Measurements from ENCODE around the gene PSMC6. TPM values are rescaled to one million over a fixed set of nuclear protein-coding genes. Genes with fewer than 3 reads are reported as not detected.

Gene PSMC6
- total and polyA plus RNA-seq, 2 of the 13 experiments (the other 11 are each of a cell fraction or from before 2014, with no cell fraction given): 90.0 to 210 TPM

DNA sequence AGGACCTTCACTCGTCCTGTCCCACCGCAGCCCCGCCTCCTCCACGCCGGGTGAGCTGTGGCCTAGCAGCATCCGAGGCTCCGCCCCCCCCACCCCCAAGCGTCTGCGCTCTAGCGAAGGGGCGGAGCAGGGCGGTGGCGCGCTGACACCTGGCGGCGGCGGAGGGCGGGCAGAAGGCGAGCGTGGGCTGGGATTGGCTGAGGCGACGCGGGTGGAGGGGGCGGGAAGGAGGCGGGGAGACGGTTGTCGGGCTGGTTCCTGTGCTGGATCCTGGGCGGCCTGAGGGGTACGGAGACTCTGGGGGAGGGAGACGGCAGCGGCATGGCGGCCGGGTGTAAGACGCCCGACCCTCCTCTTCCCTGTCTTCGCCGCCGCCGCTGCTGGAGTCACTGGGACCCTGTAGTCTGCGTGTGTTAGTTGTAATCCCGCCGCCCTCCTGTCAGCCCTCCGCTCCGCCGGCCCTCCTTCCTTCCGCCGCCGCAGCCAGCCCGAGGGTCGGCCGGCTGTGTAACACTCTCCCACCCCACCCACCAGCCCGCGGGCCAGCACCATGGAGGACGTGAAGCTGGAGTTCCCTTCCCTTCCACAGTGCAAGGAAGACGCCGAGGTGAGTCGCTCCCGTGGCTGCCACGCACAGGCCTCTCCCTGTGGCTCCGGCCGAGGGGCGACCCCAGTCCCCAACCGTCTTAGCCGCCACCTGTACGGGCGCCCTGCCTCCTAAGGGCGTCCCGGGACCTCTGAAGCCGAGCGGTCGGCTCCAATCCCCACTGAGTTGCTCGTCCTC, 23.1 kb downstream of the PSMC6 start, which contains the start of gene STYX (continued):
- TF ChIP-seq ZBED4 (CRISPR knock-in tag; IDR thresholded peaks at IDR 0.05; ENCODE audit: borderline replicate concordance) (no peak), ZNF577 (CRISPR knock-in tag; IDR thresholded peaks at IDR 0.05; ENCODE audit: borderline replicate concordance, low read depth) (no peak), RELA (CRISPR knock-in tag; IDR thresholded peaks at IDR 0.05) (no peak), ZNF770 (CRISPR knock-in tag; IDR thresholded peaks at IDR 0.05) (no peak), ARID2 (CRISPR knock-in tag; IDR thresholded peaks at IDR 0.05; ENCODE audit: borderline replicate concordance) (no peak), CERS6 (CRISPR knock-in tag; IDR thresholded peaks at IDR 0.05) (no peak), ADNP (CRISPR knock-in tag; IDR thresholded peaks at IDR 0.05) (no peak), ZNF547 (CRISPR knock-in tag; IDR thresholded peaks at IDR 0.05) (0 out of 2 replicates have a peak, but pooled peaks have one; percentile 26), MNT (IDR thresholded peaks at IDR 0.05) (peak; percentile 55), TCF7 (IDR thresholded peaks at IDR 0.05; ENCODE audit: low read depth) (no peak), ZNF367 (CRISPR knock-in tag; IDR thresholded peaks at IDR 0.05; ENCODE audit: borderline replicate concordance) (0 out of 2 replicates have a peak, but pooled peaks have one; percentile 34), ZC3H13 (CRISPR knock-in tag; IDR thresholded peaks at IDR 0.05) (peak; percentile 85; the same call in 1 of the 2 replicates), ZNF724P (CRISPR knock-in tag; IDR thresholded peaks at IDR 0.05; ENCODE audit: borderline replicate concordance) (no peak), SALL1 (CRISPR knock-in tag; IDR thresholded peaks at IDR 0.05) (peak; percentile 57; the same call in 1 of the 2 replicates), DMAP1 (CRISPR knock-in tag; IDR thresholded peaks at IDR 0.05) (peak; percentile 59), ZMYM3 (CRISPR knock-in tag; IDR thresholded peaks at IDR 0.05) (0 out of 2 replicates have a peak, but pooled peaks have one; percentile 8)
- TF ChIP-seq, protein P1, sequence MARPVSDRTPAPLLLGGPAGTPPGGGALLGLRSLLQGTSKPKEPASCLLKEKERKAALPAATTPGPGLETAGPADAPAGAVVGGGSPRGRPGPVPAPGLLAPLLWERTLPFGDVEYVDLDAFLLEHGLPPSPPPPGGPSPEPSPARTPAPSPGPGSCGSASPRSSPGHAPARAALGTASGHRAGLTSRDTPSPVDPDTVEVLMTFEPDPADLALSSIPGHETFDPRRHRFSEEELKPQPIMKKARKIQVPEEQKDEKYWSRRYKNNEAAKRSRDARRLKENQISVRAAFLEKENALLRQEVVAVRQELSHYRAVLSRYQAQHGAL (CRISPR knock-in tag; IDR thresholded peaks at IDR 0.05; ENCODE audit: not compliant biosample characterization): no peak
- TF ChIP-seq, protein P2, sequence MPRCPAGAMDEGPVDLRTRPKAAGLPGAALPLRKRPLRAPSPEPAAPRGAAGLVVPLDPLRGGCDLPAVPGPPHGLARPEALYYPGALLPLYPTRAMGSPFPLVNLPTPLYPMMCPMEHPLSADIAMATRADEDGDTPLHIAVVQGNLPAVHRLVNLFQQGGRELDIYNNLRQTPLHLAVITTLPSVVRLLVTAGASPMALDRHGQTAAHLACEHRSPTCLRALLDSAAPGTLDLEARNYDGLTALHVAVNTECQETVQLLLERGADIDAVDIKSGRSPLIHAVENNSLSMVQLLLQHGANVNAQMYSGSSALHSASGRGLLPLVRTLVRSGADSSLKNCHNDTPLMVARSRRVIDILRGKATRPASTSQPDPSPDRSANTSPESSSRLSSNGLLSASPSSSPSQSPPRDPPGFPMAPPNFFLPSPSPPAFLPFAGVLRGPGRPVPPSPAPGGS (CRISPR knock-in tag; IDR thresholded peaks at IDR 0.05): peak; percentile 54; the same call in 1 of the 2 replicates

Measured in HepG2 (cell line).